ENCODE results near the gene DNAL1. TPM values are rescaled to one million over a fixed set of nuclear protein-coding genes. Genes with fewer than 3 reads are reported as not detected.

The DNAL1 gene
- total RNA-seq, 1 experiment from 2014 or later = 14.6 TPM

GRCh38 chr14:73640796-73641365 is 3.9 kb upstream of the DNAL1 start:
- Histone ChIP-seq H3K36me3 (ENCODE audit: control insufficient read depth in 1 of 2, insufficient read depth in 2 of 2, low read length in 2 of 2) (no peaks in the 10 kb centered on the region), H3K4me3 (replicated peaks in 1 of 2; ENCODE audit: low read depth in 1 of 2, low read length in 2 of 2) (no peak overlapping the region), H4K20me1 (ENCODE audit: insufficient read depth) (no peaks in the 10 kb centered on the region), H3K79me2 (ENCODE audit: insufficient read depth, low read length) (peaks cover 11% of the 10 kb centered on the region), H3K9me2 (ENCODE audit: insufficient read depth) (no peaks in the 10 kb centered on the region), H3K4me2 (ENCODE audit: low read length) (no peak overlapping the region), H2AFZ (ENCODE audit: low read depth, low read length, poor library complexity, severe bottlenecking) (no peak overlapping the region), H3K27me3 (ENCODE audit: insufficient read depth, low read length) (no peaks in the 10 kb centered on the region), H3K9me3 (ENCODE audit: control insufficient read depth in 1 of 2, insufficient read depth in 1 of 2, low read depth in 1 of 2, low read length in 2 of 2) (no peaks in the 10 kb centered on the region), H3K9ac (ENCODE audit: low read length) (no peak overlapping the region), H3K27ac (ENCODE audit: low read depth, low read length) (no peak overlapping the region), H3K4me1 (ENCODE audit: control insufficient read depth in 1 of 2, insufficient read depth in 2 of 2, low read length in 2 of 2) (peaks cover 12 to 29% of the 10 kb centered on the region in 2 experiments)
- BruUV-seq (replicated peaks) = no TSS peak
- intact Hi-C loops (cut with micrococcal nuclease) = no loop called here
- DNase-seq (ENCODE audit: low read depth, low spot score) = no peak
- RAD21 ChIA-PET (ENCODE audit: low non-redundant PET in 1 of 2, low total read pairs in 2 of 2, uncharacterized antibody in 2 of 2, unreplicated experiment in 2 of 2) = no interaction called here
- CTCF ChIA-PET = no interaction called here
- TF ChIP-seq SIN3A (IDR thresholded peaks at IDR 0.05; ENCODE audit: low read depth) (no peak), JUND (IDR thresholded peaks at IDR 0.05) (no peak), FOSL1 (IDR thresholded peaks at IDR 0.05; ENCODE audit: low read depth) (no peak), CEBPB (IDR thresholded peaks at IDR 0.05; ENCODE audit: low read depth) (no peak), ZFX (IDR thresholded peaks at IDR 0.05) (no peak), POLR2A (IDR thresholded peaks at IDR 0.05; ENCODE audit: borderline replicate concordance, extremely low read depth, insufficient read depth, insufficient read length) (no peak), EGR1 (IDR thresholded peaks at IDR 0.05; ENCODE audit: low read depth) (no peak), POLR2AphosphoS5 (IDR thresholded peaks at IDR 0.05; ENCODE audit: low read depth, low read length) (no peak), RAD21 (IDR thresholded peaks at IDR 0.05; ENCODE audit: low read depth) (no peak), EZH2 (IDR thresholded peaks at IDR 0.05) (no peak), EZH2phosphoT487 (IDR thresholded peaks at IDR 0.05; ENCODE audit: borderline replicate concordance) (no peak)
- TF ChIP-seq, protein P1, sequence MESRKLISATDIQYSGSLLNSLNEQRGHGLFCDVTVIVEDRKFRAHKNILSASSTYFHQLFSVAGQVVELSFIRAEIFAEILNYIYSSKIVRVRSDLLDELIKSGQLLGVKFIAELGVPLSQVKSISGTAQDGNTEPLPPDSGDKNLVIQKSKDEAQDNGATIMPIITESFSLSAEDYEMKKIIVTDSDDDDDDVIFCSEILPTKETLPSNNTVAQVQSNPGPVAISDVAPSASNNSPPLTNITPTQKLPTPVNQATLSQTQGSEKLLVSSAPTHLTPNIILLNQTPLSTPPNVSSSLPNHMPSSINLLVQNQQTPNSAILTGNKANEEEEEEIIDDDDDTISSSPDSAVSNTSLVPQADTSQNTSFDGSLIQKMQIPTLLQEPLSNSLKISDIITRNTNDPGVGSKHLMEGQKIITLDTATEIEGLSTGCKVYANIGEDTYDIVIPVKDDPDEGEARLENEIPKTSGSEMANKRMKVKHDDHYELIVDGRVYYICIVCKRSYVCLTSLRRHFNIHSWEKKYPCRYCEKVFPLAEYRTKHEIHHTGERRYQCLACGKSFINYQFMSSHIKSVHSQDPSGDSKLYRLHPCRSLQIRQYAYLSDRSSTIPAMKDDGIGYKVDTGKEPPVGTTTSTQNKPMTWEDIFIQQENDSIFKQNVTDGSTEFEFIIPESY (IDR thresholded peaks at IDR 0.05; ENCODE audit: extremely low read depth, insufficient replicate concordance, low read length) = no peak
- TF ChIP-seq, protein P2, sequence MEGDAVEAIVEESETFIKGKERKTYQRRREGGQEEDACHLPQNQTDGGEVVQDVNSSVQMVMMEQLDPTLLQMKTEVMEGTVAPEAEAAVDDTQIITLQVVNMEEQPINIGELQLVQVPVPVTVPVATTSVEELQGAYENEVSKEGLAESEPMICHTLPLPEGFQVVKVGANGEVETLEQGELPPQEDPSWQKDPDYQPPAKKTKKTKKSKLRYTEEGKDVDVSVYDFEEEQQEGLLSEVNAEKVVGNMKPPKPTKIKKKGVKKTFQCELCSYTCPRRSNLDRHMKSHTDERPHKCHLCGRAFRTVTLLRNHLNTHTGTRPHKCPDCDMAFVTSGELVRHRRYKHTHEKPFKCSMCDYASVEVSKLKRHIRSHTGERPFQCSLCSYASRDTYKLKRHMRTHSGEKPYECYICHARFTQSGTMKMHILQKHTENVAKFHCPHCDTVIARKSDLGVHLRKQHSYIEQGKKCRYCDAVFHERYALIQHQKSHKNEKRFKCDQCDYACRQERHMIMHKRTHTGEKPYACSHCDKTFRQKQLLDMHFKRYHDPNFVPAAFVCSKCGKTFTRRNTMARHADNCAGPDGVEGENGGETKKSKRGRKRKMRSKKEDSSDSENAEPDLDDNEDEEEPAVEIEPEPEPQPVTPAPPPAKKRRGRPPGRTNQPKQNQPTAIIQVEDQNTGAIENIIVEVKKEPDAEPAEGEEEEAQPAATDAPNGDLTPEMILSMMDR (IDR thresholded peaks at IDR 0.05 in 2 of 3, conservative IDR thresholded peaks at IDR 0.05 in 1 of 3; ENCODE audit: borderline replicate concordance in 1 of 3, insufficient read depth in 1 of 3, low read depth in 2 of 3, low read length in 2 of 3) = no peak
- TF ChIP-seq, protein P3, sequence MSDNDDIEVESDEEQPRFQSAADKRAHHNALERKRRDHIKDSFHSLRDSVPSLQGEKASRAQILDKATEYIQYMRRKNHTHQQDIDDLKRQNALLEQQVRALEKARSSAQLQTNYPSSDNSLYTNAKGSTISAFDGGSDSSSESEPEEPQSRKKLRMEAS (IDR thresholded peaks at IDR 0.05) = no peak
- POLR2A ChIA-PET = no interaction called here
- no peak for ATAC-seq
